Measurements from ENCODE around the gene PCOLCE2.

DNA sequence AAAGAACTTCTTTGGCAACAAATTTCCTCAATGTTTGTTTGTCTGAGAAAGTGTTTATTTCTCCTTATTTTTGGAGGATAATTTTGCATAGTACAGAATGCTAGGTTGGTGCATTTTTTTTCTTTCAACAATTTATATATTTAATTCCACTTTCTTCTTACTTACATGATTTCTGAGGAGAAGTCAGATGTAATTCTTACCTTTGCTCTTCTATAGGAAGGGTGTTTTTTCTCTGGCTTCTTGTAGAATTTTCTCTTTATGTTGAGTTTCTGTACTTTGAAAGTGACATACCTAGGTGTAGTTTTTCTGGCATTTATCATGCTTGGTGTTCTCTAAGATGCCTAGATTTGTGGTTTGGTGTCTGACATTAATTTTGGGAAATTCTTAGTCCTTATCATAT, 34.8 kb upstream of the PCOLCE2 start:
- TF ChIP-seq POLR2A (IDR thresholded peaks at IDR 0.05; ENCODE audit: low read length), result no peak
- no peak for TF ChIP-seq GATA1 (IDR thresholded peaks at IDR 0.05; ENCODE audit: low read depth, low read length)

All from erythroblast (primary cell).